WERI-Rb-1 (cell line): ENCODE results near the gene EBF3.

ENCODE experiments used
- DNase-seq: peaks from one replicate; pipeline ENCODE4 v3.0.0-alpha.2; 2020
- H3K27ac ChIP-seq: fragments of 250-450 bp; sonication (Bioruptor Pico); 2 replicates; pipeline ENCODE4 v1.5.1; 2020; ENCODE audit warnings: mild to moderate bottlenecking, moderate library complexity
- H3K27me3 ChIP-seq: fragments of 250-450 bp; sonication (Bioruptor Pico); 2 replicates; pipeline ENCODE4 v1.5.1; 2021; ENCODE audit warnings: mild to moderate bottlenecking, low read depth, moderate library complexity; ENCODE audit not compliant: insufficient read depth, severe bottlenecking
- H3K36me3 ChIP-seq: fragments of 250-450 bp; sonication (Bioruptor Pico); 2 replicates; pipeline ENCODE4 v1.5.1; 2020; ENCODE audit warnings: mild to moderate bottlenecking, moderate library complexity
- H3K4me3 ChIP-seq: 2 replicates; pipeline ENCODE4 v1.5.1; 2011; ENCODE audit warnings: low read depth, mild to moderate bottlenecking, control low read depth, low read length
- H3K9me3 ChIP-seq: fragments of 250-450 bp; sonication (Bioruptor Pico); 2 replicates; pipeline ENCODE4 v1.5.1; 2021; ENCODE audit warnings: mild to moderate bottlenecking, moderate library complexity; ENCODE audit not compliant: severe bottlenecking
- TF ChIP-seq, protein P1 (sequence below): IDR thresholded peaks from 2 replicates; pipeline ENCODE4 v1.5.1; 2011; ENCODE audit warnings: low read depth, mild to moderate bottlenecking, control low read depth, inconsistent platforms, low read length

Gene EBF3

DNA sequence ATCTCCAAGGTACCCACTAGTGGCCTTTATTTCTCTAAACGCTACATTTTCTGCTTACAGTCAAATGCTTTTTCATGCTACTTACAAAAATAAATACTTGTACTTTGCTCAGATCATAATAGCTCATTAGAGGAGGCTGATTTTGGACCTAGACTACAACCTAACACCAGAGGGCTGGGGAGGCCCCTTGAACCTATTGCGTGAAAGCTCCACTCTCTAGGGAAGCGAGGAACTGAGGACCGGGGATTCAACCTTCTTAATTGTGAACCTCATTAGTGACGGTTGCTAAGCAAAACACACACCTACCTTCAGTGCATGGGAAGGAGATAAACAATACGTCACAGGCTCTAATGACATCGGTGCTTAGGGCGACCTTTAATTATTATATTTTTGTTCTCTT lies 92.1 kb downstream of the EBF3 start:
- TF ChIP-seq, protein P1, sequence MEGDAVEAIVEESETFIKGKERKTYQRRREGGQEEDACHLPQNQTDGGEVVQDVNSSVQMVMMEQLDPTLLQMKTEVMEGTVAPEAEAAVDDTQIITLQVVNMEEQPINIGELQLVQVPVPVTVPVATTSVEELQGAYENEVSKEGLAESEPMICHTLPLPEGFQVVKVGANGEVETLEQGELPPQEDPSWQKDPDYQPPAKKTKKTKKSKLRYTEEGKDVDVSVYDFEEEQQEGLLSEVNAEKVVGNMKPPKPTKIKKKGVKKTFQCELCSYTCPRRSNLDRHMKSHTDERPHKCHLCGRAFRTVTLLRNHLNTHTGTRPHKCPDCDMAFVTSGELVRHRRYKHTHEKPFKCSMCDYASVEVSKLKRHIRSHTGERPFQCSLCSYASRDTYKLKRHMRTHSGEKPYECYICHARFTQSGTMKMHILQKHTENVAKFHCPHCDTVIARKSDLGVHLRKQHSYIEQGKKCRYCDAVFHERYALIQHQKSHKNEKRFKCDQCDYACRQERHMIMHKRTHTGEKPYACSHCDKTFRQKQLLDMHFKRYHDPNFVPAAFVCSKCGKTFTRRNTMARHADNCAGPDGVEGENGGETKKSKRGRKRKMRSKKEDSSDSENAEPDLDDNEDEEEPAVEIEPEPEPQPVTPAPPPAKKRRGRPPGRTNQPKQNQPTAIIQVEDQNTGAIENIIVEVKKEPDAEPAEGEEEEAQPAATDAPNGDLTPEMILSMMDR = no peak
- Histone ChIP-seq H3K9me3 (no peaks in the 10 kb centered on the region), H3K27ac (peak overlapping the region; percentile 99)

GRCh38 chr10:129870961-129871621 lies 93.0 kb downstream of the EBF3 start:
- H3K27me3 ChIP-seq = no peaks in the 10 kb centered on the region
- H3K9me3 ChIP-seq = no peaks in the 10 kb centered on the region
- H3K4me3 ChIP-seq = peak overlapping the region; percentile 37
- DNase-seq = peak; percentile 97
- H3K27ac ChIP-seq = peak overlapping the region; percentile 99
- no peaks in the 10 kb centered on the region for H3K36me3 ChIP-seq
- TF ChIP-seq, protein P1 = no peak

More for the DNA sequence above, 92.1 kb downstream of the EBF3 start:
- no peaks in the 10 kb centered on the region for H3K36me3 ChIP-seq
- peak; percentile 36 for DNase-seq
- H3K27me3 ChIP-seq = no peaks in the 10 kb centered on the region
- H3K4me3 ChIP-seq = peak overlapping the region; percentile 37

DNA sequence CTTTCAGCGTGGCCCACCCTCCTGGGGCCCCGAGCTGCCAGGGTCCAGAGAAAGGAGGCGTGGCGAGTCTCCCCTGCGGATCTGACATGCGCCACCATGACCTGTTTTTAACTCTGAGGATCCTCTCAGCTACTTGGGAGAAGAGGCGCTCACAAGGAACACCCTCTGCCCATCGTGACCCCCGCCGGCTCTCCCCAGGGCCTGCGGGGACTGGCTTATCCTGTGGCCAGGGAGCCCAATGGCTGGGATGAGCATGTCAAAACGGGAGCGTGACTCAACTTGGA lies 93.7 kb downstream of the EBF3 start:
- peak; percentile 91 for DNase-seq
- Histone ChIP-seq H3K27ac (peak overlapping the region; percentile 99), H3K27me3 (no peaks in the 10 kb centered on the region), H3K4me3 (peak overlapping the region; percentile 32), H3K9me3 (no peaks in the 10 kb centered on the region), H3K36me3 (no peaks in the 10 kb centered on the region)
- TF ChIP-seq, protein P1 = no peak

- Histone ChIP-seq H3K27me3 (no peaks in the 10 kb centered on the region), H3K9me3 (no peaks in the 10 kb centered on the region), H3K36me3 (no peaks in the 10 kb centered on the region), H3K27ac (peak overlapping the region; percentile 99), H3K4me3 (peak overlapping the region; percentile 32)
- DNase-seq = no peak
- TF ChIP-seq, protein P1 = no peak
Measured at GRCh38 chr10:129869596-129870473, 94.2 kb downstream of the EBF3 start.

DNA sequence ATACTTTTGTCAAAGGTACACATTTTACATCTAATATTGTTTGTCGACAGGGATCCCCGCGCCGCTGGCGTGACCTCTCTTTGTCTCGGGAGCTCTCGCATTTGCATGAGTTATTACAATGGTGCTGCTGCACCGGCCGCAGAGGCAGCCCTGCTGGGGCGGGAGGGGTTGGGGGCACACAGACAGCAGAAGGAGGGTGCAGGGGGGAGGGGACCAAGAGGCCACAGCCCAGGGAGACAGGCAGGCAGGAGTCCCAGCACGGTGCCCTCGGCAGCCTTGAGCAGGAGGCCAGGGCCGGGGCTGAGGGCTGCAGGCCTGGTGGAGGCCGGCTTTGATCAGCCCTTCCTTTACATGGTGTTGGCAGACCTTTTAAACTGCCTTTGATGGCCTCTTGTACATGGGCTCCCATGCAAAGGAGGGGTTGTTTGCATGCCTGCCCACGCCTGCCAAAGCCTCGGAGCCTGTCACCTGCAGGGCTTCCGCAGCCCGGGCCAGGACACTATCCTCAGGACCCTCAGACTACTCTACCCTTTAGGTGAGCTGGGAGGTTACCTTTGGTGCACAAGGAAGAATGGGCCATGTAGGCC lies 95.5 kb downstream of the EBF3 start:
- Histone ChIP-seq H3K27ac (peak overlapping the region; percentile 99), H3K4me3 (no peak overlapping the region), H3K9me3 (no peaks in the 10 kb centered on the region), H3K36me3 (no peaks in the 10 kb centered on the region), H3K27me3 (no peaks in the 10 kb centered on the region)
- no peak for DNase-seq
- TF ChIP-seq, protein P1 = no peak
